HepG2 (cell line): Measurements from ENCODE around the gene NELFCD. TPM values are rescaled to one million over a fixed set of nuclear protein-coding genes. Genes with fewer than 3 reads are reported as not detected.

Source experiments
- ATF7 ChIP-seq, 2 experiments: fragments of 450-650 bp in 1 of 2; sonication (generic) in 1 of 2; formaldehyde crosslinking in 1 of 2; IDR thresholded peaks; 2 replicates each; pipeline versions ENCODE4 v1.4.0 to v1.6.1; 2016 to 2020; ENCODE audit warnings: antibody characterized with exemption in 1 of 2, mild to moderate bottlenecking in 1 of 2, missing genetic modification reagents in 1 of 2
- CEBPB ChIP-seq: IDR thresholded peaks from 2 replicates; pipeline ENCODE4 v1.6.1; 2011; ENCODE audit warnings: low read depth, low read length, improper control_type of control experiment, borderline replicate concordance
- DPF2 ChIP-seq: sonication (generic); formaldehyde crosslinking; IDR thresholded peaks from 2 replicates; pipeline ENCODE4 v1.4.0; 2020; ENCODE audit warnings: mild to moderate bottlenecking, low read depth, missing genetic modification reagents, borderline replicate concordance
- HOXA5 ChIP-seq: sonication (generic); formaldehyde crosslinking; IDR thresholded peaks from 2 replicates; pipeline ENCODE4 v1.4.0; 2020; ENCODE audit warnings: missing genetic modification reagents
- KLF12 ChIP-seq: sonication (generic); formaldehyde crosslinking; IDR thresholded peaks from 2 replicates; pipeline ENCODE4 v1.4.0; 2020; ENCODE audit warnings: missing genetic modification reagents, borderline replicate concordance
- NR2F1 ChIP-seq, 2 experiments: fragments of 450-650 bp in 1 of 2; formaldehyde crosslinking in 1 of 2; IDR thresholded peaks; 2 replicates each; pipeline versions ENCODE4 v1.5.0 to v1.6.1; 2016 to 2020; ENCODE audit warnings: mild to moderate bottlenecking in 1 of 2, missing compliant biosample characterization in 1 of 2, missing genetic modification reagents in 1 of 2, moderate library complexity in 1 of 2
- PAWR ChIP-seq: sonication (generic); formaldehyde crosslinking; IDR thresholded peaks from 2 replicates; pipeline ENCODE4 v1.4.0; 2020; ENCODE audit warnings: missing genetic modification reagents, mild to moderate bottlenecking, borderline replicate concordance
- RAD51 ChIP-seq: fragments of 450-650 bp; IDR thresholded peaks from 2 replicates; pipeline ENCODE4 v1.6.1; 2016; ENCODE audit warnings: borderline replicate concordance
- RBFOX2 ChIP-seq: fragments of 200-400 bp; formaldehyde crosslinking; IDR thresholded peaks from 2 replicates; pipeline ENCODE4 v1.6.1; 2017; ENCODE audit warnings: low read depth, mild to moderate bottlenecking, low read length
- SMAD3 ChIP-seq: sonication (generic); formaldehyde crosslinking; IDR thresholded peaks from 2 replicates; pipeline ENCODE4 v1.4.0; 2020; ENCODE audit warnings: missing genetic modification reagents
- ZNF607 ChIP-seq: sonication (generic); formaldehyde crosslinking; IDR thresholded peaks from 2 replicates; pipeline ENCODE4 v1.5.1; 2020; ENCODE audit warnings: missing genetic modification reagents, mild to moderate bottlenecking, borderline replicate concordance
- ZNF629 ChIP-seq: sonication (generic); formaldehyde crosslinking; conservative IDR thresholded peaks from 2 replicates; pipeline ENCODE4 v1.5.0; 2020; ENCODE audit warnings: missing genetic modification reagents
- ZNF761 ChIP-seq: sonication (generic); formaldehyde crosslinking; conservative IDR thresholded peaks from 2 replicates; pipeline ENCODE4 v1.4.0; 2020; ENCODE audit warnings: mild to moderate bottlenecking, missing genetic modification reagents
- ZNF776 ChIP-seq: sonication (generic); formaldehyde crosslinking; IDR thresholded peaks from 2 replicates; pipeline ENCODE4 v1.4.0; 2020; ENCODE audit warnings: mild to moderate bottlenecking, missing genetic modification reagents
- ZNF790 ChIP-seq: sonication (generic); formaldehyde crosslinking; IDR thresholded peaks from 2 replicates; pipeline ENCODE4 v1.8.0; 2022; ENCODE audit warnings: missing genetic modification reagents, mild to moderate bottlenecking, borderline replicate concordance
- ZNF883 ChIP-seq: sonication (generic); formaldehyde crosslinking; IDR thresholded peaks from 2 replicates; pipeline ENCODE4 v1.5.1; 2020; ENCODE audit warnings: mild to moderate bottlenecking, missing genetic modification reagents; ENCODE audit errors: not compliant biosample characterization
- polyA plus RNA-seq, 8 experiments: library from polyadenylated mRNA; depleted of rRNA in 3 of 8; stranded (reverse) in 7 of 8; unstranded in 1 of 8; fragments of >200 nt; fragmentation: Illumina TruSeq in 4 of 8; extraction: Trizol in 4 of 8; gene quantifications; 2 replicates each; pipeline versions ENCODE4 v1.2.1 to v1.2.3, GENCODE V29; 2011 to 2016; ENCODE audit warnings: low read depth in 4 of 8, missing spikeins in 1 of 8, mixed read lengths in 1 of 8; ENCODE audit not compliant: insufficient read depth in 1 of 8
- total RNA-seq, 5 experiments: library from RNA; depleted of rRNA; stranded (reverse); fragments of >200 nt; fragmentation: Illumina TruSeq; extraction: Trizol; gene quantifications; 2 replicates each; pipeline ENCODE4 v1.2.3, GENCODE V29; 2016; ENCODE audit warnings: low read depth in 1 of 5
- TF ChIP-seq, protein P1 (sequence below): sonication (generic); formaldehyde crosslinking; IDR thresholded peaks from 2 replicates; pipeline ENCODE4 v1.4.0; 2020; ENCODE audit warnings: missing genetic modification reagents
- TF ChIP-seq, protein P2 (sequence below): sonication (generic); formaldehyde crosslinking; IDR thresholded peaks from 2 replicates; pipeline ENCODE4 v1.5.1; 2020; ENCODE audit warnings: missing genetic modification reagents, mild to moderate bottlenecking, borderline replicate concordance
- TF ChIP-seq, protein P3 (sequence below): sonication (generic); formaldehyde crosslinking; IDR thresholded peaks from 2 replicates; pipeline ENCODE4 v1.8.0; 2022; ENCODE audit warnings: missing genetic modification reagents, mild to moderate bottlenecking, borderline replicate concordance
- TF ChIP-seq, protein P4 (sequence below): sonication (generic); formaldehyde crosslinking; IDR thresholded peaks from 2 replicates; pipeline ENCODE4 v1.4.0; 2020; ENCODE audit warnings: mild to moderate bottlenecking, missing genetic modification reagents

NELFCD gene
- total and polyA plus RNA-seq, 2 of the 13 experiments (the other 11 are each of a cell fraction or from before 2014, with no cell fraction given), result 159 to 203 TPM

DNA sequence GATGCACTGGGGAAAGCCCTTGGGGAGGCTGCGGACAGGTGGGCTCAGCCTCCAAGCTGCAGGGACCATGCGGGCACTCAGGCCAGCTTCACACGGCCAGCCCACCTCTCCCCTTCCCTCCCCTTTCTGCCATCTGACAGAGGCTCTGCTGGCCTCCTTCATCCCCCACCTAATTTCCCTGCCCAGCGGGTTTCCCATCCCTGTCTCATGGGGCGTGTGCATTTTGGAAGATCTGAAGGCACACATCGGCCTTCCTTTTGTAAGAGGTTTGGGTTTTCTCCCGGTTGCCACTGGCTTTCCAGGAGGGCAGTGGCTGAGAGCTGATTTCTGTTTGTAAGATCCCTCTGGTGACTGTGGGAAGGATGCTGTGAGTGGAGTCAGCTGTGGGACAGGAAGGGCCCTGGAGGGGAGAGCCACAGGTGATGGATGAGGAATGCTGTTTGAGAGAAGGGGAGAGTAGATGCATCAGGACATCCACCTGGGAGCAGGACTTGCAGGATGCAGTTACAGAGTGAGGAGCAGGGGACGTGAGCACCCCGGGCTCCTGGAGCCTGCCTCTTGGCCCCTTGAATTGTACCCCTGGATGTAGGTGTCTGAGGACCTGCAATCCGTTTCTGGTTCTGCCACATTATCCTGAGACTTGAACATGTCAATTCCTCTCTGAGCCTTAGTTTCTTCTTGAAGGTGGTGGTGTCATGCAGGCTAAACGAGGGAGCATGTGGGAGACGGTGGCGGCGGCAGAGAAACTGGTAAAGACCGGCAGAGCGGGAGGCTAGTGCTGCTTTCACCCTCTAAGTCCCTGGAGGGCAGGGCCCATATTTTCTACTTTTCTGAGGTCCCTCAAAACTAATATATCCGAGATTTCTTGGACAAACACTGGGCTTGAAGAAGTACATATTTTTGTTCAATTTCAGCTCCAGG lies 32.2 kb downstream of the NELFCD start (continued):
- TF ChIP-seq KLF12 (CRISPR knock-in tag) (no peak), ZNF883 (peak; percentile 5), ZNF629 (CRISPR knock-in tag) (no peak), PAWR (CRISPR knock-in tag) (no peak), SMAD3 (no peak), ZNF790 (CRISPR knock-in tag) (no peak), ZNF761 (CRISPR knock-in tag) (no peak), CEBPB (no peak), DPF2 (no peak), RAD51 (no peak), RBFOX2 (peak; percentile 41; the same call in 1 of the 2 replicates), ZNF607 (CRISPR knock-in tag) (peak; percentile 75), HOXA5 (no peak), ZNF776 (CRISPR knock-in tag) (no peak), NR2F1 (CRISPR knock-in tag; IDR thresholded peaks at IDR 0.05) (no peak), ATF7 (IDR thresholded peaks at IDR 0.05) (no peak), ATF7 (CRISPR knock-in tag; IDR thresholded peaks at IDR 0.05) (no peak)
- TF ChIP-seq, protein P1, sequence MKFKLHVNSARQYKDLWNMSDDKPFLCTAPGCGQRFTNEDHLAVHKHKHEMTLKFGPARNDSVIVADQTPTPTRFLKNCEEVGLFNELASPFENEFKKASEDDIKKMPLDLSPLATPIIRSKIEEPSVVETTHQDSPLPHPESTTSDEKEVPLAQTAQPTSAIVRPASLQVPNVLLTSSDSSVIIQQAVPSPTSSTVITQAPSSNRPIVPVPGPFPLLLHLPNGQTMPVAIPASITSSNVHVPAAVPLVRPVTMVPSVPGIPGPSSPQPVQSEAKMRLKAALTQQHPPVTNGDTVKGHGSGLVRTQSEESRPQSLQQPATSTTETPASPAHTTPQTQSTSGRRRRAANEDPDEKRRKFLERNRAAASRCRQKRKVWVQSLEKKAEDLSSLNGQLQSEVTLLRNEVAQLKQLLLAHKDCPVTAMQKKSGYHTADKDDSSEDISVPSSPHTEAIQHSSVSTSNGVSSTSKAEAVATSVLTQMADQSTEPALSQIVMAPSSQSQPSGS (CRISPR knock-in tag), result no peak
- TF ChIP-seq, protein P2, sequence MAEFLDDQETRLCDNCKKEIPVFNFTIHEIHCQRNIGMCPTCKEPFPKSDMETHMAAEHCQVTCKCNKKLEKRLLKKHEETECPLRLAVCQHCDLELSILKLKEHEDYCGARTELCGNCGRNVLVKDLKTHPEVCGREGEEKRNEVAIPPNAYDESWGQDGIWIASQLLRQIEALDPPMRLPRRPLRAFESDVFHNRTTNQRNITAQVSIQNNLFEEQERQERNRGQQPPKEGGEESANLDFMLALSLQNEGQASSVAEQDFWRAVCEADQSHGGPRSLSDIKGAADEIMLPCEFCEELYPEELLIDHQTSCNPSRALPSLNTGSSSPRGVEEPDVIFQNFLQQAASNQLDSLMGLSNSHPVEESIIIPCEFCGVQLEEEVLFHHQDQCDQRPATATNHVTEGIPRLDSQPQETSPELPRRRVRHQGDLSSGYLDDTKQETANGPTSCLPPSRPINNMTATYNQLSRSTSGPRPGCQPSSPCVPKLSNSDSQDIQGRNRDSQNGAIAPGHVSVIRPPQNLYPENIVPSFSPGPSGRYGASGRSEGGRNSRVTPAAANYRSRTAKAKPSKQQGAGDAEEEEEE, result no peak
- TF ChIP-seq, protein P3, sequence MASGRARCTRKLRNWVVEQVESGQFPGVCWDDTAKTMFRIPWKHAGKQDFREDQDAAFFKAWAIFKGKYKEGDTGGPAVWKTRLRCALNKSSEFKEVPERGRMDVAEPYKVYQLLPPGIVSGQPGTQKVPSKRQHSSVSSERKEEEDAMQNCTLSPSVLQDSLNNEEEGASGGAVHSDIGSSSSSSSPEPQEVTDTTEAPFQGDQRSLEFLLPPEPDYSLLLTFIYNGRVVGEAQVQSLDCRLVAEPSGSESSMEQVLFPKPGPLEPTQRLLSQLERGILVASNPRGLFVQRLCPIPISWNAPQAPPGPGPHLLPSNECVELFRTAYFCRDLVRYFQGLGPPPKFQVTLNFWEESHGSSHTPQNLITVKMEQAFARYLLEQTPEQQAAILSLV (CRISPR knock-in tag), result no peak
- TF ChIP-seq, protein P4, sequence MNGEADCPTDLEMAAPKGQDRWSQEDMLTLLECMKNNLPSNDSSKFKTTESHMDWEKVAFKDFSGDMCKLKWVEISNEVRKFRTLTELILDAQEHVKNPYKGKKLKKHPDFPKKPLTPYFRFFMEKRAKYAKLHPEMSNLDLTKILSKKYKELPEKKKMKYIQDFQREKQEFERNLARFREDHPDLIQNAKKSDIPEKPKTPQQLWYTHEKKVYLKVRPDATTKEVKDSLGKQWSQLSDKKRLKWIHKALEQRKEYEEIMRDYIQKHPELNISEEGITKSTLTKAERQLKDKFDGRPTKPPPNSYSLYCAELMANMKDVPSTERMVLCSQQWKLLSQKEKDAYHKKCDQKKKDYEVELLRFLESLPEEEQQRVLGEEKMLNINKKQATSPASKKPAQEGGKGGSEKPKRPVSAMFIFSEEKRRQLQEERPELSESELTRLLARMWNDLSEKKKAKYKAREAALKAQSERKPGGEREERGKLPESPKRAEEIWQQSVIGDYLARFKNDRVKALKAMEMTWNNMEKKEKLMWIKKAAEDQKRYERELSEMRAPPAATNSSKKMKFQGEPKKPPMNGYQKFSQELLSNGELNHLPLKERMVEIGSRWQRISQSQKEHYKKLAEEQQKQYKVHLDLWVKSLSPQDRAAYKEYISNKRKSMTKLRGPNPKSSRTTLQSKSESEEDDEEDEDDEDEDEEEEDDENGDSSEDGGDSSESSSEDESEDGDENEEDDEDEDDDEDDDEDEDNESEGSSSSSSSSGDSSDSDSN (CRISPR knock-in tag), result 0 out of 2 replicates have a peak, but pooled peaks have one; percentile 19
